NT2/D1 (cell line): ENCODE data around the gene REPS2.

Experiments
- SUZ12 ChIP-seq: IDR thresholded peaks from 2 replicates; pipeline ENCODE4 v1.6.1; 2011; ENCODE audit not compliant: insufficient read length, insufficient read depth; ENCODE audit errors: extremely low read depth
- YY1 ChIP-seq: IDR thresholded peaks from 2 replicates; pipeline ENCODE4 v1.6.1; 2011; ENCODE audit not compliant: insufficient read length, insufficient read depth
- ZNF274 ChIP-seq: IDR thresholded peaks from 2 replicates; pipeline ENCODE4 v1.6.1; 2011; ENCODE audit warnings: mild to moderate bottlenecking, low read depth, low read length

DNA sequence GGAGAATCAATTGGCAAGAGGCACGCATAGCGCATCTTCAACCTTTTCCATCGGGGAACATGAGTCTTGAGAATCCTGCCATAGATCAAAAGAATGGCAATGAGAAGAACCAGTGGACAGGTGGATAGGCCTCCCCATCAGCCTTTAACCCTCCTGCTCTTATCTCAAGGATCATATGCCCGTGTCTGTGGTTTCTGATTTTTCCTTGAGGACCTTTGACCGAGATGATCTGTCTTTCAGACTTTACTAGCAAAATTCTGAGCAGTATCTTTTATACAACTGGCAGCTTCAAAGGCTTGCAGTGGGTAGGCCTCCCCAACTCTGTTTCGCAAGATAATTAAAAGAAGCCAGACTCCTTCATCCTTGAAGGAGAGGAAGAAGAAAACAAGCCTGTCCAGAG lies 174.4 kb downstream of the REPS2 start:
- TF ChIP-seq SUZ12 (no peak), YY1 (no peak), ZNF274 (no peak)
